Measurements from ENCODE around the gene DMBX1.

The DMBX1 gene

GRCh38 chr1:46520063-46520911, 30.7 kb downstream of the DMBX1 start:
- Histone ChIP-seq H3K79me2 (no peaks in the 10 kb centered on the region), H3K27me3 (ENCODE audit: control insufficient read depth, insufficient read depth, low read length) (no peaks in the 10 kb centered on the region), H3K9ac (no peak overlapping the region), H3K27ac (no peak overlapping the region), H2AFZ (no peak overlapping the region), H3K4me2 (ENCODE audit: low read length) (no peak overlapping the region), H3K4me1 (peaks cover 12% of the 10 kb centered on the region), H3K36me3 (ENCODE audit: control insufficient read depth, insufficient read depth, low read length) (no peaks in the 10 kb centered on the region), H3K4me3 (ENCODE audit: low read depth, low read length) (no peak overlapping the region), H3K9me3 (ENCODE audit: control insufficient read depth, low read length) (no peaks in the 10 kb centered on the region)
- TF ChIP-seq CTCF (IDR thresholded peaks at IDR 0.05) = no peak

- H3K79me2 ChIP-seq = no peaks in the 10 kb centered on the region
- H2AFZ ChIP-seq = no peak overlapping the region
- no peaks in the 10 kb centered on the region for H3K9me3 ChIP-seq (ENCODE audit: control insufficient read depth, low read length)
- no peak overlapping the region for H3K4me2 ChIP-seq (ENCODE audit: low read length)
- H3K9ac ChIP-seq = no peak overlapping the region
- H3K4me3 ChIP-seq (ENCODE audit: low read depth, low read length) = no peak overlapping the region
- TF ChIP-seq CTCF (IDR thresholded peaks at IDR 0.05) = no peak
- no peaks in the 10 kb centered on the region for H3K36me3 ChIP-seq (ENCODE audit: control insufficient read depth, insufficient read depth, low read length)
- H3K27me3 ChIP-seq (ENCODE audit: control insufficient read depth, insufficient read depth, low read length) = no peaks in the 10 kb centered on the region
- H3K4me1 ChIP-seq = peaks cover 15% of the 10 kb centered on the region
- no peak overlapping the region for H3K27ac ChIP-seq
These were observed 31.8 kb downstream of the DMBX1 start for GRCh38 chr1:46521414-46521813.

GRCh38 chr1:46522184-46522968, 32.7 kb downstream of the DMBX1 start:
- Histone ChIP-seq H3K9ac (no peak overlapping the region), H2AFZ (peak overlapping the region; percentile 46), H3K4me1 (peaks cover 17% of the 10 kb centered on the region), H3K27me3 (ENCODE audit: control insufficient read depth, insufficient read depth, low read length) (no peaks in the 10 kb centered on the region), H3K36me3 (ENCODE audit: control insufficient read depth, insufficient read depth, low read length) (no peaks in the 10 kb centered on the region), H3K79me2 (no peaks in the 10 kb centered on the region), H3K9me3 (ENCODE audit: control insufficient read depth, low read length) (no peaks in the 10 kb centered on the region), H3K27ac (peak overlapping the region; percentile 72), H3K4me2 (ENCODE audit: low read length) (peak overlapping the region; percentile 65), H3K4me3 (ENCODE audit: low read depth, low read length) (peak overlapping the region; percentile 29)
- TF ChIP-seq CTCF (IDR thresholded peaks at IDR 0.05) = no peak

- Histone ChIP-seq H3K79me2 (no peaks in the 10 kb centered on the region), H2AFZ (no peak overlapping the region), H3K27ac (peak overlapping the region; percentile 72), H3K4me3 (ENCODE audit: low read depth, low read length) (peak overlapping the region; percentile 29), H3K9ac (no peak overlapping the region), H3K36me3 (ENCODE audit: control insufficient read depth, insufficient read depth, low read length) (no peaks in the 10 kb centered on the region), H3K4me1 (peaks cover 21% of the 10 kb centered on the region), H3K27me3 (ENCODE audit: control insufficient read depth, insufficient read depth, low read length) (no peaks in the 10 kb centered on the region), H3K9me3 (ENCODE audit: control insufficient read depth, low read length) (no peaks in the 10 kb centered on the region), H3K4me2 (ENCODE audit: low read length) (peak overlapping the region; percentile 65)
- no peak for TF ChIP-seq CTCF (IDR thresholded peaks at IDR 0.05)
These were observed 33.3 kb downstream of the DMBX1 start for GRCh38 chr1:46522969-46523320.

All from parathyroid adenoma (tissue), 2 donors.